SW480 (cell line): Measurements from ENCODE around the gene PANK2.
"Not testable (repeated sequence)": the region's sequence is repeated elsewhere in the genome, so short reads cannot be mapped to it uniquely, and the experiment has no call there.

Experiments used
- DNase-seq: peaks from one replicate; pipeline ENCODE4 v3.0.0-alpha.2; 2016; ENCODE audit warnings: low spot score

PANK2 gene

DNA sequence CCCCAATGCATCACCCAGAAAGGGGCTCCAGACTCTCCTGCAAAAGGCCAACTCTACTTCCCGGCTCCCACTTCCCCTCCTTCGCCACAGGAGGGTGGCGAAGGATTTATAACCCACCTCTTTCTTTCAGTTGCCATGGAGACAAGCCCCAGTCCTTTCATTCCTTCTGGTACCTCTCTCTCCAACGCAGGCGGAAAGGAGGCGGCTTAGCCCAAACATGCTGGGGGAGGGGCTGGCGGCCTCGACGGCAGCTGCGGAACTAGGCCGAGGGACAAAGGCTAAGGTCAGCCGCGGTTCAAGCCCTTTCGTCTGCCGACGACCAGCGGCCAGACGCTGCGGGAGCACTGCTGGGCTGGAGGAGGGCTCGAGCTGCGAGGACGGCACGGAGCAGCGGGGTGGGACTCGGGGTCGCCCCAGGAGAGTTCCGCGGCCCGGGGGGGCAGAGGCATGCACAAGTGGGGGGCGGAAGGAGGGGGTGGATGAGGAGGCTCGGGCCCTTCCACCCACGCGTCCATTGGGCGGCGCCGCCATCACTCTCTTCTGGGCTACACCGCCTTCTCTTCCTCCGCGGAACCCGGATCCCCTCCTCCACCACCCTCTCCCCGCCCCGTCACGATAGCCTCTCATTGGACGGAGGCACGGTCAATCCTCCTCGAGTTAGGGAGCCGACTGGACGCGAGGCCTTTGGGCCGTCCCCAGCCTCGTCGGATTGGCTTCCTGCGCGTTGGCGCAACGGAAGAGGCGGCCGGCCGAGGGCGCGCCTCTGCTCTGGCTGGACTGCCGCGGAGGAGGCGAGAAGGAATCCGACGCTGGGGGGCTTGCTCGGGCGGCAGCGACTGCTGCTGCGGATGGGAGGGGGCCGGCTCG lies at the start of gene PANK2:
PANK2 (plus strand) TSS at position 766 of the 867 bp plus-strand sequence.
- peak; percentile 98 for DNase-seq

- DNase-seq: not testable (repeated sequence)
Observed at GRCh38 chr20:3840201-3840600, 49.0 kb upstream of the PANK2 start.

- no peak for DNase-seq
Observed at GRCh38 chr20:3842348-3842930, 46.7 kb upstream of the PANK2 start.

DNA sequence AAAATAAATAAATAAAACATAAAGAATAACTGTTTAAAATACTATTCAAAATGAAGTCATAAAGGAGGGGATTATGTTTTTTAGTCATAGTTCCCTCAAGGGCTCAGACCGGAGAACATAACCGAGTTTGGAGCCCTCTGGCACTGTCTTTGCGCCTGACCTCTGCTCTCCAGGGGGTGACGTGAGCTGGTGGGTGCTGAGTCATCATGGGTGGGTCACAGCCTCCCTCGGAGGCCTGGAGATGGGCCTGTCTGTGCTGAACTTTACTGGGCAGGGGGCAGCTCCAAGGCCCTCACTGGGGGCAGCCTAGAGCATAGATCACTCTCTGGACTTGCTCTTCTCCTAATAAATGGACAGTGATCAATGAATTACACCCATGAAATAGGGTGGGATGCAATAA lies 45.7 kb upstream of the PANK2 start:
- DNase-seq: peak; percentile 50

- not testable (repeated sequence) for DNase-seq
Observed at GRCh38 chr20:3843990-3844619, 45.1 kb upstream of the PANK2 start.

- DNase-seq: no peak
Observed at GRCh38 chr20:3846378-3846739, 42.8 kb upstream of the PANK2 start.

- peak; percentile 86 for DNase-seq
Observed at GRCh38 chr20:3846740-3847428, 42.3 kb upstream of the PANK2 start, which contains the start of gene MAVS. TSS of gene MAVS (plus strand) at chr20:3846834. CDS start at chr20:3854625, 7,791 bp downstream.

- DNase-seq: no peak
Observed at GRCh38 chr20:3847429-3847940, 41.7 kb upstream of the PANK2 start.

DNA sequence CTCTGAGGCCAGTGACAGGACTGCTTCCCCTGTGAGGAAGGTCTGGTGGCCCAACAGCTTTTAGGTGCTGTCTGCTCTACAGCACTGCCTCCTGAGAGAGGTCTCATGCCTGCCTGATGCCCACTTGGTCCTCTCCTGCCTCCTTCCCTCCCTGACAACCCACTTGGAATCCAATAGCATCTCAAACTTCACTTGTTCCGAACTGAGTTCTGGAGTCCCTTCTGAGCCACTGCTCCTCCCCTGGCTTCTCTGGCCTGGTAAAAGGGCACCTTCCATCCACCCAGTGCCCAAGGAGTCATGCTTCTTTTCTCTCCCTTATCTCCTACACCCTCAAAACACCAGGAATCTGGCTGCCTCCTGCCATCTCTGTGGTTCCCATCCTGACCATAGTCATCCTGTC lies 40.6 kb upstream of the PANK2 start:
- DNase-seq: no peak

GRCh38 chr20:3854462-3854871 lies 34.7 kb upstream of the PANK2 start:
- DNase-seq: no peak

DNA sequence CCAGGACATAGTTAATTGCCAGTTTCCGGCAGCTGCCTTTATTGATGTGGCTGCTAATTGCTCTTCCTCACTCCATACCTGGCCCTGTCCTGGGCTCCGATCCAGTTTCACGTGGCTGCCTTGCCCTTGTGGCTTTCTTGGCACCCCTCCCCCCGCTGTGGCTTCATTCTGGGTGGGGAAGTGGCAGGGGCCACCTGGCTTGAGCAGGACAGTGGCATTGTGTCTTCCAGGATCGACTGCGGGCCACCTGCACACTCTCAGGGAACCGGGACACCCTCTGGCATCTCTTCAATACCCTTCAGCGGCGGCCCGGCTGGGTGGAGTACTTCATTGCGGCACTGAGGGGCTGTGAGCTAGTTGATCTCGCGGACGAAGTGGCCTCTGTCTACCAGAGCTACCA lies 31.8 kb upstream of the PANK2 start:
- DNase-seq: peak; percentile 84

DNA sequence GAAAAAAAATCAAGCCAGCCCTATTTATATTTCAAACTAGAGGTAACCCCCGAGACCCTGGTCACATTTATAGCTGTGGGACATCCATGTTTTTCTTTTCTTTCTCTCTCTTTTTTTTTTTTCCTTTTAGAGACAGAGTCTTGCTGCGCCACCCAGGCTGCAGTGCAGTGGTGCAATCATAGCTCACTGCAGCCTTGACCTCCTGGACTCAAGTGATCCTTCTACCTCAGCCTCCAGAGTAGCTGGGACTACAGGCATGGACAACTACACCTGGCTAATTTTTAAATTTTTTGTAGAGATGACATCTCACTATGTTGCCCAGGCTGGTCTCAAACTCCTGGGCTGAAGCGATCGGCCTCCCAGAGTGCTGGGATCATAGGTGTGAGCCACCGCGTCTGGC lies 30.5 kb upstream of the PANK2 start:
- DNase-seq: no peak

- no peak for DNase-seq
Observed at GRCh38 chr20:3861191-3861590, 28.0 kb upstream of the PANK2 start.

GRCh38 chr20:3862333-3862732 lies 26.9 kb upstream of the PANK2 start:
- no peak for DNase-seq

- no peak for DNase-seq
Observed at GRCh38 chr20:3863317-3863716, 25.9 kb upstream of the PANK2 start.

- no peak for DNase-seq
Observed at GRCh38 chr20:3864518-3864917, 24.7 kb upstream of the PANK2 start.

GRCh38 chr20:3865152-3865886 lies 23.9 kb upstream of the PANK2 start:
- DNase-seq: no peak

GRCh38 chr20:3865887-3866407 lies 23.2 kb upstream of the PANK2 start:
- no peak for DNase-seq

- DNase-seq: no peak
Observed at GRCh38 chr20:3866464-3866863, 22.7 kb upstream of the PANK2 start.

- no peak for DNase-seq
Observed at GRCh38 chr20:3867802-3868201, 21.4 kb upstream of the PANK2 start.
